ENCODE data around the gene DNAJC27.
A peak's percentile ranks its signal among the peaks of the same experiment; 100 is the strongest.

DNAJC27 gene

DNA sequence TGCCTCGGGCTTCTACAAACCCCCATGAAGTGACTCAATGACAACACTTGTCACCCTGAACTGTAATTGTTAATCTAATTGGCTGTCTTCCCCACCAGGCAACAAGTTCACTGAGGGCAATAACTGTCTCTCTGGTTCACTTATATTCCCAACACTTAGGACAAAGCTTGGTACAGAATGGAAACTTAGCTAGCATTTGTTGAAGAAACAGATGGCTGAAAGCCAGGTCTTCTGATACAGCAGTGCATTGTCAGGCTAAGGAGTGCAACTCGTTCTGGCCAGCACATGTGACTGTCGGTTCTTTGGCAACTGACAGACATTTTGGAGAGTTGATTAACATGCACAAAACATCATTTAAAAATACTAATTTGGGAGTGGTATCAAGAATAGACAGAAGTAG is 14.6 kb upstream of the DNAJC27 start:
- no peak for DNase-seq
- Histone ChIP-seq H3K27me3 (ENCODE audit: insufficient read depth, low read depth, severe bottlenecking) (no peaks in the 10 kb centered on the region), H3K4me3 (ENCODE audit: low read depth, low read length) (no peak overlapping the region), H3K36me3 (no peaks in the 10 kb centered on the region), H3K27ac (no peak overlapping the region), H3K9me3 (ENCODE audit: severe bottlenecking) (peaks cover 10% of the 10 kb centered on the region)
- TF ChIP-seq, protein P1, sequence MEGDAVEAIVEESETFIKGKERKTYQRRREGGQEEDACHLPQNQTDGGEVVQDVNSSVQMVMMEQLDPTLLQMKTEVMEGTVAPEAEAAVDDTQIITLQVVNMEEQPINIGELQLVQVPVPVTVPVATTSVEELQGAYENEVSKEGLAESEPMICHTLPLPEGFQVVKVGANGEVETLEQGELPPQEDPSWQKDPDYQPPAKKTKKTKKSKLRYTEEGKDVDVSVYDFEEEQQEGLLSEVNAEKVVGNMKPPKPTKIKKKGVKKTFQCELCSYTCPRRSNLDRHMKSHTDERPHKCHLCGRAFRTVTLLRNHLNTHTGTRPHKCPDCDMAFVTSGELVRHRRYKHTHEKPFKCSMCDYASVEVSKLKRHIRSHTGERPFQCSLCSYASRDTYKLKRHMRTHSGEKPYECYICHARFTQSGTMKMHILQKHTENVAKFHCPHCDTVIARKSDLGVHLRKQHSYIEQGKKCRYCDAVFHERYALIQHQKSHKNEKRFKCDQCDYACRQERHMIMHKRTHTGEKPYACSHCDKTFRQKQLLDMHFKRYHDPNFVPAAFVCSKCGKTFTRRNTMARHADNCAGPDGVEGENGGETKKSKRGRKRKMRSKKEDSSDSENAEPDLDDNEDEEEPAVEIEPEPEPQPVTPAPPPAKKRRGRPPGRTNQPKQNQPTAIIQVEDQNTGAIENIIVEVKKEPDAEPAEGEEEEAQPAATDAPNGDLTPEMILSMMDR (IDR thresholded peaks at IDR 0.05; ENCODE audit: low read depth, low read length): no peak

DNA sequence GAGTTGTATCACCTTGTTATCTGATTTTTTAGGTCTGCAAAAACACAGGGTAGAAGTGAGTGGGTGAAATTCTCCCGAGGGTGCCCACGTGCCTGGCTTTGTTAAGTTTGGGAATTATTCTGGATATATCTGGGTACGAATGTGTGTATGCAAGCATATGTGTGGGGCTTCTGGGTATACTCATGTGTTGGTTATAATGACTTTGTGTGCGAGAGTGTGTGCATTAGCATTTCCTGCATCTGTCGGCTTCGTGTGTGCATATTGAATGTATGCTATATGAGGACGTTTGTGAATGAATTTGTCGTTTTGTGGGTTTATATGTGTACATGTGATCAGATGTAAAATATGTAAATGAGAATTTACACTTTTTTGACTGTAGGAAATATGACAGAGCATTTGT is 13.8 kb upstream of the DNAJC27 start:
- TF ChIP-seq, protein P1 (IDR thresholded peaks at IDR 0.05; ENCODE audit: low read depth, low read length): no peak
- H3K27me3 ChIP-seq (ENCODE audit: insufficient read depth, low read depth, severe bottlenecking): no peaks in the 10 kb centered on the region
- H3K4me3 ChIP-seq (ENCODE audit: low read depth, low read length): no peak overlapping the region
- no peak overlapping the region for H3K27ac ChIP-seq
- H3K36me3 ChIP-seq: no peaks in the 10 kb centered on the region
- no peak for DNase-seq
- H3K9me3 ChIP-seq (ENCODE audit: severe bottlenecking): peaks cover 2% of the 10 kb centered on the region

DNA sequence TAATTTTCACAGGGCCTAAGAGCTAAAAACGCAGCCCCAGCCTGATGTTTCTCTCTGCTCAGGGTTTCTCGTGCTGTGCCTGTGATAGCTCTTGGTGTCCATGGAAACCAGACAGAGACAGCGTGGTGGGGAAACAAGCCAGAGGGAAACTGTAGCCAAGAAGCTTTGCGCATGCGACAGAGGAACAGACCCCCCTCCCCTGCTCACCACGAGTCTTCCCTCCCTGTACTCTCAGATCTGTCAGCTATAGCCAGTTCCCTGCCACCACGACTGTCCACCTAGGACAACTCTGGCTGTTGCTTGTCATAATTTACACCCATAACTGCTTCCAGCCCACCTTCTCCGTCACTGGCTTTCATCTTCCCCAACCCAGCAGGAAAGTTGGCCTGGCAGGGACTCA is 13.2 kb upstream of the DNAJC27 start:
- H3K27ac ChIP-seq: no peak overlapping the region
- TF ChIP-seq, protein P1 (IDR thresholded peaks at IDR 0.05; ENCODE audit: low read depth, low read length): no peak
- DNase-seq: peak; percentile 28

DNA sequence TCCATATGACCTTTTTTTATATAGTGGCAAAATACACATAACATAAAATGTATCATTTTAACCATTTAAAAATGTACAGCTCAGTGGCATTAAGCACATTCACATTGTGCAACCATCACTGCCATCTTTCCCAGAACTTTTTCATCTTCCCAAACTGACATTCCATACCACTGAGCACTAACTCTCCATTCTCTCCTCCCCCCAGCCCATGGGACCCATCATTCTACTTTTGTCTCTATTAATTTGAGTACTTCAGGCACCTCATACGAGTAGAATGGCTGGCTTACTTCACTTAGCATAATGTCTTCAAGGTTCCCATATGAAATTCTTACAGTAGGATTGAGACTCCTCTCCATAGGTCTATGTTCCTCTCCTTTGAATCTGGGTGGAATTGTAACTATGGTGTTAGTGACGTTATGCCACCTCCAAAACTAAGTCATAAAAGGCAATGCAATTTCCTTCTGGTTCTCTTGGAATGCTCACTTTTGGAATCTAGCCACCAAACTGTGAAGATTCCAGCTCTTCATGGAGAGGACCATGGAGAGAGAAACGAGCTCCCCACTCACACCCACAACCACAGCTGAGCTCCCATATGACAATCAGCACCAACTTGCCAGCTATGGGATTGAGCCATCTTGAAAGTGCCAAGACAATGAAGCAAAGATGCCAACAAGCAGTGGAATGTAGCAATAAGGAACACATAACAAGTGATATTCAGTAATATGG is 9.8 kb upstream of the DNAJC27 start:
- Histone ChIP-seq H3K27ac (no peak overlapping the region), H3K27me3 (ENCODE audit: insufficient read depth, low read depth, severe bottlenecking) (no peaks in the 10 kb centered on the region), H3K4me3 (ENCODE audit: low read depth, low read length) (no peak overlapping the region), H3K36me3 (no peaks in the 10 kb centered on the region), H3K9me3 (ENCODE audit: severe bottlenecking) (no peaks in the 10 kb centered on the region)
- TF ChIP-seq, protein P1 (IDR thresholded peaks at IDR 0.05; ENCODE audit: low read depth, low read length): no peak
- no peak for DNase-seq

More for the DNA sequence above, 13.2 kb upstream of the DNAJC27 start:
- H3K4me3 ChIP-seq (ENCODE audit: low read depth, low read length): no peak overlapping the region
- H3K27me3 ChIP-seq (ENCODE audit: insufficient read depth, low read depth, severe bottlenecking): no peaks in the 10 kb centered on the region
- no peaks in the 10 kb centered on the region for H3K36me3 ChIP-seq
- H3K9me3 ChIP-seq (ENCODE audit: severe bottlenecking): no peaks in the 10 kb centered on the region

DNA sequence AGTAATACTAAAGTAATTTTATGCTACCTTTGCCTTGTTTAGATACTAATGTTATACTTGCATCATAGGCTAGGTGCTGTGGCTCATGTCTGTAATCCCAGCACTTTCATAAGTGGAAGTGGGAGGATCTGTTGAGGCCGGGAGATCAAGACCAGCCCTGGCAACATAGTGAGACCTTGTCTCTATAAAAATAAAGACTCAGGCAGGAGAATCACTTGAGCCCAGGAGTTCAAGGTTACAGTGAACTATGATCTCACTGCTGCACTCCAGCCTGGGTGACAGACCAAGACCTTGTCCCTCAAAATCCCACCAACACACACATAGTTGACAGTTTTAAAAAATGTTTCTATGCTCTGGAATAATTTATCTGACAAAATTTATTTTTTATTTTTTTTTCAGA is 6.9 kb upstream of the DNAJC27 start:
- DNase-seq: no peak
- TF ChIP-seq, protein P1 (IDR thresholded peaks at IDR 0.05; ENCODE audit: low read depth, low read length): no peak
- H3K36me3 ChIP-seq: no peaks in the 10 kb centered on the region
- no peak overlapping the region for H3K27ac ChIP-seq
- H3K27me3 ChIP-seq (ENCODE audit: insufficient read depth, low read depth, severe bottlenecking): no peaks in the 10 kb centered on the region
- H3K9me3 ChIP-seq (ENCODE audit: severe bottlenecking): no peaks in the 10 kb centered on the region
- no peak overlapping the region for H3K4me3 ChIP-seq (ENCODE audit: low read depth, low read length)

DNA sequence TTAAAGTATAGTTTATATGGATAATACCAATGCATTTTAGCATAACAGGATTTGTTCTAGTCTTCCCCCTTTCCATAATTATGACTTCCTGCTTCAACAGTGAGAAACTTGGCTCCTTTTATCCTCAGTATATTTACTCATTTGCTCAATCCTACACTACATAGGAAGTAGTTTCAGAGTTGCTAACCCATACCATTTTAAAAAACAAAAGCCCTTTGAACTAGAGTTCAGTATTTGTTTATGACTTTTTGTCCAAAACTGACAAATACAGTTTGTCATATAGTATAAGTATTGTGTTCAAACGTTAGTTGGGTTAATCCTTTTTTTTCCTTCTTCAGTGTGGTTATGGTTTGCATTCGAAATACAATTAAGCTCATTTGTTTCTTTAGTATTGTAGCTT is 5.9 kb upstream of the DNAJC27 start:
- TF ChIP-seq, protein P1 (IDR thresholded peaks at IDR 0.05; ENCODE audit: low read depth, low read length): no peak
- no peak for DNase-seq

More for the DNA sequence above, 5.9 kb upstream of the DNAJC27 start:
- Histone ChIP-seq H3K4me3 (ENCODE audit: low read depth, low read length) (no peak overlapping the region), H3K27ac (no peak overlapping the region), H3K27me3 (ENCODE audit: insufficient read depth, low read depth, severe bottlenecking) (no peaks in the 10 kb centered on the region), H3K36me3 (no peaks in the 10 kb centered on the region), H3K9me3 (ENCODE audit: severe bottlenecking) (no peaks in the 10 kb centered on the region)

All from WERI-Rb-1 (cell line).